Stimulated activated CD4-positive, alpha-beta T cell treated with anti-CD3 and anti-CD28 coated beads, Interleukin-4, amount 100 ng/mL, for 48 hours (primary cell): ENCODE data around the gene NDUFA8.
A peak's percentile ranks its signal among the peaks of the same experiment; 100 is the strongest.

Experiments used
- DNase-seq, 2 donors: peaks; one replicate each; pipeline ENCODE4 v3.0.0-alpha.2; 2020; ENCODE audit warnings: low read depth in 2 of 2

NDUFA8 gene

DNA sequence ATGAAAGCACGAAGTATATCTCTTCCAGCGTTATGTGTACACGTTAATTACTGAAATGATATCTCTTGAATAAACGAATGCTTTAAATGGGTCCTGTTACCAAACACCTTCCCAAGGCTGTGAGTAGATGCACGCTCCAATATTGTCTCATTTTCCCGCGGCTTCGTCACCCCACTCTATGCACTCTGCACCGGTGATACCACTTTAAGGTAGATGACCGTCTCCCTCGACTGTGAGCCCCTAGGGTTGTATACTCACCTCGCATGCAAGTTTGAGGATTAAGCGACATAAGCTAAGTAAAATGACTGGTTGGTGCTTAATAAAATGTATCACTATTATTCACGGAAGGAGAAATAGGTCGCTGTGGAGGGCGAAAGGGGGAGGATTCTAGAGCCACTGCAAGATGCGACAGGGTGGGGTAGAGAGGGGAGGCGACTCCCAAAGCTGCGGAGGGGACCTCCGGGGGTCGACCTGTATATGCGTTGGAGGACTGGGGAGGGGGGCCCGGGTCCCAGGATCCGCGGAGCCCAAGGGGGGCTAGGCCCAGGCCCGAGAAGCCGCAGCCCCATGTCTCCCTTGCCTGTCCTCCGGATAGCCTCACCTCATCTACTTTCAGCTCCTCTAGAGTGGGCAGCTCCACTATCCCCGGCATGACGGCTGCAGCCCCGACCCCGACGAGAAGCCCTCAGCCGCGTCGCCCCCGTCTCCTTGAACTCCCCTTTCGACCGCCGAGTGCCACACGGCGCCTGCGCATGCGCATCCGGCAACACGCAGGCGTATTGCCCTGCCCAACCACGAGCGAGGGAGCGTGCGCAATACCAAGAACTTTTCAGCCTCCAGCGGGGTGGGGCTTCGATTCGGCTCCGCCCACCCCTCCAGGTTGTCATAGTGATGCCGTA lies at the start of gene NDUFA8, which contains the start of gene MORN5:
TSS of gene NDUFA8 (minus strand) at position 754 of the 899 bp plus-strand sequence. CDS start at position 652, 102 bp downstream.
TSS of gene MORN5 (plus strand) at position 883 of the 899 bp plus-strand sequence. CDS start 65 bp downstream, outside the sequence.
- peak; percentile 92 for DNase-seq

DNA sequence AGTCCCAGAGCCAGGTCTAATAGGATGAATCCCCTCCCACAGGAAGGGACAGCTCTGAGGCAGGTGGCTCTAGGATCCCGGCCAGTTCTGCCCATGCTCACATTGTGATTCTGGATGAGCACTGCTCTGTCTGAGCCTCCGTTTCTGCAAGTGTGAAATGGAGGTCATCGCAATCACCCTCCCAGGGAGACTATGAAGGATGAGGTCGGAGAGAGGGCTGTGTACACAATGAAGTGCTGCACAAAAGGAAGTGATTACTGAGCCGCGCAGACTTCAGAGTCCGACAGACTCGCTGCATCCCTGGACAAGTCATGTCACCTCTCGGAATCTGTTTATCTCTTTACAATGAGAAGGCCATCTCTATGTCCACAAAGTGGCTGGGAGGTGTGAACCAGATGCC lies 47.5 kb upstream of the NDUFA8 start:
- no peak for DNase-seq

DNA sequence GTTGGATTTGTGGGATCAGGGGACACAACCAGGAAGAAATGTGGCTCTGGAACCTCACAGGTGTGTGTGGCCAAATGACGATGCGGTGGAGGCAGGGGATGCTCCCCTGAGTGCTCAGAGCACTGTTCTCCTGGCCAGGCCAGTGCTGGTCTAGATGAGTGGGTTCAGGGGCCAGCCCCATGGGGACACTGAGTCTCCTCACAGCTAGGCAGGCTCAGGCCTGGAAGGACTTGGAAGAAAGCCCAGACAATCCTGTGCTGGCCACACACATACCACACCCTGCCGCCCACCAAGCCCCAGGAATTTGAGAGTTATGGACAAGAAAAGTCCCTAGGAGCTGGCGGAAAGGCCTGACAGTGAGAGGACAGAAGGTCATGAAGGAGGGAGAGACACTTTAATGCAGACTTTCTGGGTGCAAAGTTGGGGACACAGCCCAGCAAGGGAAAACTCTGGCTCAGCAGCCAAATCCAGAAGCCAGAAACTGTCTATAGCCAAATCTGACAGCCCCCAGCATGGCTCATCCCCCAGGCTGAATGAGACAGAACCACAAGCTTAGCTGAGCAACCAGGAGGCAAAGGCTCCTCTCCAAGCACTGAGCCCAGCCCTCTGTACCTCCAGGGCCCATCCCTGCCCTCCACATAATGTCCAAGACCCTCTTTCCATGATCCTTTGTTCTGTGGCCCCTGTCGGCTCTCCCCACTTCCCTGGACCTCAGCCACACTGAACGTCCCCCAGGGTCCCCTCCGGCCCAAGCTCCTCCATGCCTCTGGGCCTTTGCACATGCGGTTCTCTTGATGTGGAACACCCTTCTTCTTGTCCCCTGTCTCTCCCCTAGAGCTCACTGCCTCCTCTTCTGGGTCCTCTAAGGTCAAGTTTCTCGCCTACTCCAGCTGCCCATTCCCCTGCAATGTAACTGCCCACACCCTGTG lies 46.8 kb upstream of the NDUFA8 start:
- DNase-seq: no peak

DNA sequence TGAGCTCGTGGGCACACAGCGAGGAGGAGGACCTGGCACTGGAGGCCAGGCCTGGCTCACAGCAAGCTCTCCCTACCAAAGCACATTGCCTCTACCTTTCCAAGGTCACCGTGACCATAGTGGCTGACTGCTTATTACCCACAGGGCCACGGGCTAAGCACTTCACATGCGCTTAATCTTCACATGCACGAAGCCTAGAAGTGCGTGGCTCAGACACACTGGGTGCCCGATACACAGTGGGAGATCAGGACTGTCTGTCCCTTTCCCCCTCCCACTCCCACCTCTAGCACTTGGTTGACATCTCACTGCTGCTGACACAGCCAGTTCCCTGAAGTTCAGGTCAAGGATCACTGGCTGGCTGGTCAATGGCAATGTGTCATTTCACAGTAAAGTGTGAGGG lies 45.6 kb upstream of the NDUFA8 start:
- DNase-seq: no peak

DNA sequence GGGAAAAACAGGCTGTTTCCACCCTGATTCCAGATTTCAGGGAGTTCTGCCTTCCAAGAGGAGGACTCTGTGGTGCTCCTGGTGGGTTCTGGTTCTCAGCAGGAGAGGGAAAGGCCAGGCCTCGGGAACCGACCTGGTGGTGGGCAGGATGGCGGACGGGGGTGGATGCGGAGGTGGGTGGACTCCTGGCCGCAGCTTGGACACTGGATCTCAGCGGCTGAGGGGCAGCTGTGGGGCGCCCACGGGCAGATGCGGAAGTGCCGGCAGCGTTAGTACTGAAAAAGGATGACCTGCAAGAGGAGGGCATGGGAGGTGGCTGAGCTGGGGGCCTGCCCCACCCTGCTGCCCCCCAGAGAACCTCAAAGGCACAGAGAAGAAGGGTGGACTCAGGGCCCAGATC lies 44.9 kb upstream of the NDUFA8 start:
- DNase-seq: no peak

DNA sequence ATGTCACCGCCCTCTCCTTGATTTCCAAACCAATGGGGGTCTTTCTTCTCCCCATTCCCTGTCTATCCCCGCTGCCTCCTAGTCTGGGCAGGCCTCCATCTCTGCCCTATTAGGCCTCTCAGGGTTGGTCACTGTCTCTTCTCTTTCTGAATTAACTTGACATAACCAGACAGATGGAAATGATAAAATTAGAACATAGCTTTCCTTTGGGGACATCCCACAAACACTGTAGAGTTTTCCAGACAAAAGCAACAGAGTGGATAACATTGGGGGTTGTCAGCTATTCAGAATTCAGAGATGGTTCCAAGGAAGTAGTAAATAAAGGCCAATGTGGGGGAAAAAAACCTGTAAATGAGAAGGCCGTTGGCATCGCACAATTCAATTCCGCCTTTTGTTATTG lies 44.5 kb upstream of the NDUFA8 start:
- no peak for DNase-seq

DNA sequence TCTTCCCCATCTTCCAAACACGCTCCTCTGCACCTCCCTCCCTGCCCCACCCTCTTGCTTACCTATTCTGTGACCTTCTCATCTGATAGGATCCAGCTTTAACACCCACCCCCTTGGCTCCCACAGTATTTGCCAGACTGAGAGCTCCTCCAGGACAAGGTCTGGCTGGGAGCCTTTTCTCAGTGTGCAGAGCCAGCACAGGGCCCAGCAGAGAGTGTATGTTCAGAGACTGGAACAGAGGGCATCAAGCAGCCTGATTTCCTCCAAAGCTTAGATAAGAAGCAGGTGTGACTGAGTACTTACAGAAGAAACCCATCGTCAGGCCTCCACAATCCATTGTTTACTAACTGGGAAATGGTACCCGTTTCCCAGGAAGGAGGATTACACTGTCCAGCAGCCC lies 42.5 kb upstream of the NDUFA8 start:
- no peak for DNase-seq

DNA sequence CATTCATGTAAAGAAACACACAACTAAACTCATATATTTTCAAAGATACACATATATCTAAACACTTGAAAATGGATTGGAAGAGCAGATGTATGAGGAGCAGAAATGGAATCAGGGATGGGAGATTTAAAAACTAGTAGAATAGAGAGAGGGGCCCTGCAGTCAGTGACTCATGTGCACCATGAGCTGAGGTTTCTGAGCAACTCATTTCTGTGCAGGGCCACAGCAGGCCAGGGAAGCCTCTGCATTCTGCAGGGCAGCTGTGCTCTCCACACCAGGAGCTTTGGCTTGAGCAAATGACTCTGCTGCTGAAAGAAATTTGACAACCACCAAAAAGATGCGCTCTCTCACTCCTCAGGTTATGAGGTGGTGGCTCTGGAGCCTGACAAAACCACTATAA lies 42.1 kb upstream of the NDUFA8 start:
- DNase-seq: no peak

DNA sequence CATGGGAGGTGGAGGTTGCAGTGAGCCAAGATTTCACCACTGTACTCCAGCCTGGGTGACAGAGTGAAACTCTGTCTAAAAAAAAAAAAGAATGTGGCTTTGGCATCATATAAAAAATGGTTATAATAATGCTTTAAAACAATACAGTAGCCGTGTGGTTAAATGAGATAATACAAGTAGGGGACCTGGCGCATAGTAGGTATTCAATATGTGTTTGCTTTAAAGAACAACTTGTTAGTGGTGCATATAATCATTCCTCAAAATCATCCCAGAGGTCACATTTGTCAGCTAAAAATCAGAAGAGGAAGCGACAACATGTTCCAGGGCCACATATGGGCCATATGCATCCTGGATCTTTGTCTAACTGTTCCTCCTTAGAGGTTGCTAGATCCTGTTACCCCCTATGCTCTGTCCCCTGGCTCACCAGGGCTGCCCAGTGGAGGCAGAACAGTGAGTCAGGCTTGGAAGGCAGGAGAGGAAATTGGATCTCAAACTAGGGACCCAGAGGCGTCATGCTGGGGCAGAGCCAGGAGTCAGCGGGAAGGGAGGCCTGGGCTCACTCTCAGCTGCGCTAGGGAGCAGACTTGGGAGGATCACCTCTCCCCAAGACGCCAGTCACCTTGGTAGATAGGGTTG lies 41.5 kb upstream of the NDUFA8 start:
- no peak for DNase-seq

DNA sequence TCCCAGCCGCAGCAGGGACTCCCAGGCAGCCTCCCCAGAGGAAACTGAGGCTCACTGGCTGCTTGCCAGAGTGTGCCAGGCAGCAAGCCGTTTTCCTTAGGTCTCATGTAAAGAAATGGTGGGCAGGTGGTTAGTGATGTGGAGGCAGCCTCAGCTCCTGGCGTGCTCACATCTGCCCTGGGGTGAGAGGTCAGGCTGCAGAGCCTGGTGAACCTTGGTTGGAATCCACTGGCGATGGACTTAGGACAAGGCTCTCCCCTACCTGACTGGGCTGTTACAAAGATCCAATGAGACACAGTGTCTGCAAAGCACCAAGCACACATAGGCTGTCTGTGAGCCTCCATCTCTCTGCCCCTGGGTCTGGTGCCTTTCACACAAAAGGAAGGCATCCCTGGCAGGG lies 38.3 kb upstream of the NDUFA8 start:
- DNase-seq: no peak

DNA sequence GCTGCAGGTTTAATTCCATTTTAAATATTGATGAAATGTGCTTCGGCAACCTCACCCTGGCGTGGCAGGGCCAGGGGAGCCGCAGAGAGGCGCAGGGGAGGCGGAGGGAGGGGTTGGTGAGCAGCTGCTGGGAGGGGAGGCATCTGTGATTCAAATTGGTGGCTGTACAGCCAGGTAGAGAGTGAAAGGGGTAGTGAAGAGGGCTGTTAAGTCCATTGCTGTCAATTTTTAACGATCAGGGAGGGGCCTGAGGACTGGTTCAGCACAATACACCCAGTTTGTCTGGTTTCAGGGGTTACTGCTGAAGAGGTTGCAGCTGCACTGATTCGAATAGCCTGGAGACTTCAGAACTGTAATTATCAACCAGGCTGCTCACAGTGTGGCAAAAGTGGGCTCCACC lies 37.8 kb upstream of the NDUFA8 start:
- no peak for DNase-seq

DNA sequence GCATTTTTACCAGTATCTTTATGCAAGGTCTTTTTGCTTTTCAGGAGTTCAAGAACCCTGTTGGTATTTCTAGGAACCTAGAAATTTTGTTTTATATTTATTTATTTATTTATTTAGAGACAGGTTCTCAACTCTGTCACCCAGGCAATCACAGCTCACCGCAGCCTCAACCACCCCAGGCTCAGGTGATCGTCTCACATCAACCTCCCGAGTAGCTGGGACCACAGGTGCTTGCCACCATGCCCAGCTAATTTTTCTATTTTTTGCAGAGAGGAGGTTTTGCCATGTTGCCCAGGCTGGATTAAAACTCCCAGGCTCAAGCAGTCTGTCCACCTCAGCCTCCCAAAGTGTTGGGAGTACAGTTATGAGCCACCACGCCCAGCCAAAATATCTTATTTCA lies 36.3 kb upstream of the NDUFA8 start:
- no peak for DNase-seq

DNA sequence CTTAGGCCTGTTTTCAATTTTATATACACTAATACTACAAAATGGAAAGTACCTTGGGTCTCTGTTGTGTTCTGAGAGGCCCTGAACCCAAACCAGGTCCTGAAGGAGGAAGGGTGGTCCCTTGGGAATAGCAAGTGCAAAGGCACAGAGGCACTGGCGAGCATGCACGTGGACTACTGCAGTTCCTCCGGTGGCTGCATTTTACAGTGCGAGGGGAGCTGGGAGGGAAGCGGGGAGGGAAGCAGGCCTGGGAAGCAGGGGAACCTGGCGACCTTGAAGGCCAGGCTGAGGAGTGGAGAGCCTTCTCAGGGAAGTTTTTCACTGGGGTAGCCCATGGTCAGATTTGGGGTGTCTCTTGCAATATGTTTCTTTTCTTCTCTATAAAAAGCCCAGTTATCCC lies 34.1 kb upstream of the NDUFA8 start:
- no peak for DNase-seq

DNA sequence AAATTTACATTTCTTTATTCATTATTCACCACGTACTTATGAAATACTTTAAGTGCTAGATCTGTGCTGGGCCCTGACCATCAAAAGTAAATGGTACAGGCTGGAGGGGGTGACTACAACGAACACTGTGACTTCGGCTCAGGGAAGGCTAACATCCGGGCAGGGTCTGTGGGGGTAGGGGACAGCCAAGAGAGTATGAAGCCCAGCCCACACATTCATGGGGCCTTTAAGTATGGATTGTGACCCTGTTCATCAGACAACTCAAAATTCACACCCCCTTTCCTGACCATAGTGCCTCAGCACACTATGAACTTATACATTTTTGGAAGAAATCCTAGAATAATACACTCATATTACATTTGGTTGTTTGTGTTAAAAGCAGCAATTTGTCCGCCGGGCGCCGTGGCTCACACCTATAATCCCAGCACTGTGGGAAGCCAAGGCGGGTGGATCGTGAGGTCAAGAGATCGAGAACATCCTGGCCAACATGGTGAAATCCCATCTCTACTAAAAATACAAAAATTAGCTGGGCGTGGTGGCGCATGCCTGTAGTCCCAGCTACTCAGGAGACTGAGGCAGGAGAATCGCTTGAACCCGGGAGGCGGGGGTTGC lies 33.4 kb upstream of the NDUFA8 start:
- DNase-seq: no peak

DNA sequence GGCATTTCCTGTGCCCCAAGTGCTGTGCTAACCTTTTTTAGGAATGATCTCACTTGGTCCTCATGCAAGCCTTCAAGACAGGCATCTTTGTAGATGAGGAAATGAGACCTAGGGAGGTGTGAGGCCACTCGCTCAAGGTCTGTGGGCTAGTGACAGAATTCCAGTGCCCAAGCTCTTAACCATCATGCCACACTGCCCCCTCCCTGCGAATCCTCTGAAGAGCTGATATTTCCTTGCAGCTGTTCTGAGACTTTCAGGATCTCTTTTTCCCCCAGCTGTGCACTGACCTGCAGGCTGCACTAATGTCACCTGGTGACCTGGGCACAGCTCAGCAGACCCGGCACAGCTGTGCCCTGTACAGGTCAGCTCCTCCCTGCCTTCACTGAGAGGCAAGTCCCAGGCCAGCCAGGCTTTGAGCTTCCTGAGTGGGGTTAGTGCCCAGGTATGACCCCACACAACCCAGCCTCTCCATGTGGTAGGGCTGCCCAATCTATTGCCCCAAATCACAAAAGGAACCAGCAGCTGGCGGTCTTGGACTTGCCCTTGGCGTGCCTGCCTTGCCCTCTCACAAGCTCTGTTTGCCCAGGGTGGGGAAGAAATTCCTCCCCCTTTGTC lies 32.8 kb upstream of the NDUFA8 start:
- DNase-seq: no peak

DNA sequence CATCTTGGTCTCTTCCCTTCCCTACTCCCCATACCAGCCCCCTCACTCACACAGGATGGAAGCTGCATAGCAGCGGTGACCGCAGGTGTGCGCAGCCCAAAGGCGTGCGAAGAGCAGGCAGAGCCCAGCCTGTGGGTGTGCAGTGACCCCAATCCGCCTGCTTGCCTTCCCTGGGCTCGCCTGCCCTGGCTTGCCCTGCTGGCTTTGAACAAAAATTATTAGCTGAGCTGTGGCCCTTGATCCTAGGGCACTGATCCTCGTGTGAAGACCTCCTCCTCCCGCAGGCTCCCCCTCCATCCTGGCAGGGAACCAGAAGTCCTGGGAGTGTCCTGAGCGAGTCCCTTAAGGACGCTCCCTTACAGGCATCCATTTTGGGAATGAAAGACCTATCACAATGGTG lies 32.0 kb upstream of the NDUFA8 start:
- no peak for DNase-seq

DNA sequence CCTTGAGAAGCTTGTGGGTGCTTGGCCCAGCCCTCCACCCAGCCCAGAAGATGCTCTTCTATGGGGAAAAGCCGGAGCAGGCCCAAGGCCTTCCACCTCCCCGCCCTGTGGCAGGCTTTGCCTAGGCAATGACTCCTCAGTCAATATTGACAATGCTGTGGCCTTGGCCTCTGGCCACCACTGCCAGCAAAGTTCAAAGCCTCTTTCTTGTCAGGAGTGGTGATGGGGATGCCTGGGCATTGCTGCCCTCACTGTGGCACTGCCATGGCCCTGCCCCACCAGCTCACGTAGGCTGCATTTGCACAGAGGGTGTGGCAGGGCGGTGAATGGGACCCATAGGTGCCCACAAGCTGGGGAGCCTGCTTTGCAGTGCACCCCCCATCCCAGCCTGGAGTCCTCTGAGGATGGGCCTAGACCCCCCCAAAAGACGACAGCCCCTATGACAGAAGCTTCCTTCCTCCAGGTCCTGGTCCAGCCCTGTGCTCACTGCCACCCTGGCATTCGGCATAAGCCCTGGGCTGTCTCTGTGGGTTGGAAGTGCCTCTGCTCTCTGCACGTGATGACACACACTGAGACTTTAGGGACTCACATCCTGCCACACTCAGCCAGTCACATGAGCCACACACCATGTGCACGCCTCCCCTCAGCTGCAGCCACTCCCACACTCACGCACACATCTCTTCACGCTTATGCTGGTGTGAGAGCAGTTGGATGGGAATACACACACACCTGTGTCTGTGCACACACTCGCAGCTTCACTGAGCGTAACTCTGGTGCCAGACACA lies 31.2 kb upstream of the NDUFA8 start:
- peak in 1 of 2 donors; percentile 6 for DNase-seq

DNA sequence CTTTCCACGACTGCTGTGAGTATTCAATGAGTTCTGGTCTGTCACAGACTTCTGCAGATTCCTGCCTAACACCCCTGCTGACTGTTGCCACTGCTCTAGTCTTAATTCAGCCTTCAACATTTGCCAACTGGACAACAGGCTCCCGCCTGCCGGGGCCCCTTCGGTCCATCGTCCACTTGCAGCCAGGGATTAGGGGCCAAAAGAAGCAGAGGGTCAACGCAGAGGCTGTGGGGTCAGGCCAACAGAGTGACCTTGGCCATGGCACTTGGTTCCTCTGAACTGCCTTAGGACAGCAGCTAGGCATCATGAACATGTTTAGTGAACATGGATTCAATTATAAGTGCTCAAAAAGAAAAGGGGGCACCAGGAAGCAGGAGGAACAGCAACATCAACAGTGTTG lies 28.8 kb upstream of the NDUFA8 start:
- no peak for DNase-seq

DNA sequence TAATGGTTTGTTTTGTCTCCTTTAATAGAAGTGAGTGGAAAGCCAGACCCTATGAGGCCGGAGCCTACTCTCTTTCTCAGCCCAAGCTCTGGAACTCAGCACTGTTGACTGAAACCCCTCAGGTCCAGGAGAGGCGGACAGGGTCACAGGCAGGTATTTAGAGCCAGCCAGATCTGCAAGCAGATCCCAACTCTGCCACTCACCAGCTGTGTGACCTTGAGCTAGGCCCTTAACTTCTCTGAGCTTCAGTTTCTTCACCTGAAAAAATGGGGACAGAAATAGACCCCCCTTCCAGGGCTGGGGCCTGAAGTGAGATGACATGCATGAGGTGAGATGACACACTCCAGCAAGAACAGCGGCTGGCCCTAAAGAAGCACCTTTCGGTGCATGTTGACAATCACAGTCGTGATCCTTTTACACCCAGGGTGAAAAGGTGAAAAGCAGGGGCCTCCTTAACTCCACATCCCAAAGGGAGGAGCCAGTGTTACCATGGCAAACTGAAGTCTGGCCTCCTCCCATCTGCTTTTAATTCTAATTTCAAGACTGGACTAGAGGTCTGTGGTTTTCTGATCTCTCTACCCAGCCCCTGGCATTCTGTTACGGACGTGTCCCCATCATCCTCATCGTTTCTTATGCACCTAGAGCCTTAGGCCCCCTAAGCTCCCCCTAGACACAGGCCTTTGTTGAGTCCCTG lies 27.3 kb upstream of the NDUFA8 start:
- DNase-seq: no peak

DNA sequence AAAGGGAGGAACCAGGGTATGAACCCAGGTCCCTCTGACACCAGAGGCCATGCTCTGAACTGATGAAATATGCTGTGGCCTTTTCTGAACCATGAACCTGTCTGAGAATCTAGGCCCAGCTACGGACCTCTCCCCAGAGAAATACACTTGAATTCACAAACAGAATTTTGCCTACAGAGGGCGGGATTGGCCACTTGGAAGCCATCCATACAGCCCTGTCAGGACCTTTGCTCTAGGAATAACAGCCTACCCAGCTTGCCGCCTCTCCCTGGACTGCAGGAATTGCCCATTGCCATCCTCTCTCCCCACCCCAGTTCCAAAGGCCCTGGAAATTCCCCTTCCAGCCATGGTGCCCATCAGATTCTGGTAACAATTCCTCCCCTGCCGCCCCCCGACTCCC lies 26.7 kb upstream of the NDUFA8 start:
- no peak for DNase-seq
